H1 (cell line): ENCODE results near the gene CSNK1G3. TPM values are rescaled to one million over a fixed set of nuclear protein-coding genes. Genes with fewer than 3 reads are reported as not detected.
A peak's percentile ranks its signal among the peaks of the same experiment; 100 is the strongest.

ENCODE experiments used
- CTCF ChIA-PET: fragments of 300-600 bp; sonication (Branson Sonifier 250); formaldehyde crosslinking; loops from one replicate; lab custom pipeline; 2021; ENCODE audit not compliant: partially characterized antibody; lab: Charles Lee
- POLR2A ChIA-PET: fragments of 300-600 bp; sonication (Branson Sonifier 250); formaldehyde crosslinking; loops from one replicate; lab custom pipeline; 2021; ENCODE audit warnings: inconsistent platforms; ENCODE audit not compliant: partially characterized antibody; lab: Charles Lee
- DNase-seq, 2 experiments: peaks; one replicate each; pipeline versions ENCODE4 v3.0.0 to v3.0.0-alpha.2; 2010 to 2022; ENCODE audit warnings: low spot score in 2 of 2, low read depth in 1 of 2, mixed read lengths in 1 of 2
- FAIRE-seq: peaks from 2 replicates; lab custom pipeline; 2011; peaks lifted over from hg19 to GRCh38; lab: Jason Lieb, UNC
- H2AFZ ChIP-seq: 2 replicates; pipeline ENCODE4 v1.8.1; 2012; ENCODE audit warnings: low read length, inconsistent platforms
- H2AK5ac ChIP-seq: 2 replicates; pipeline ENCODE4 v1.6.1; 2013; ENCODE audit warnings: low read depth, low read length
- H2BK120ac ChIP-seq: replicated peaks from 2 replicates; pipeline ENCODE3; 2013; ENCODE audit warnings: low read depth, low read length, inconsistent platforms
- H2BK12ac ChIP-seq: 2 replicates; pipeline ENCODE4 v1.6.1; 2013; ENCODE audit warnings: low read depth, low read length
- H2BK15ac ChIP-seq: 2 replicates; pipeline ENCODE4 v1.6.1; 2013; ENCODE audit warnings: low read length
- H2BK20ac ChIP-seq: 2 replicates; pipeline ENCODE4 v1.6.1; 2013; ENCODE audit warnings: low read length
- H2BK5ac ChIP-seq: 2 replicates; pipeline ENCODE4 v1.6.1; 2013; ENCODE audit warnings: low read depth, low read length
- H3K14ac ChIP-seq: 2 replicates; pipeline ENCODE4 v1.6.1; 2013; ENCODE audit warnings: inconsistent platforms; ENCODE audit not compliant: insufficient read length
- H3K18ac ChIP-seq: 2 replicates; pipeline ENCODE4 v1.6.1; 2013; ENCODE audit warnings: low read length; ENCODE audit errors: extremely low read depth
- H3K23ac ChIP-seq: 2 replicates; pipeline ENCODE4 v1.6.1; 2013; ENCODE audit warnings: inconsistent platforms; ENCODE audit not compliant: insufficient read length
- H3K23me2 ChIP-seq: 2 replicates; pipeline ENCODE4 v1.6.1; 2013; ENCODE audit warnings: low read depth, low read length
- H3K27ac ChIP-seq: 2 replicates; pipeline ENCODE4 v1.6.1; 2011; ENCODE audit warnings: low read depth, low read length, inconsistent platforms
- H3K27me3 ChIP-seq, 4 experiments: replicated peaks in 1 of 4; 1 replicate in 1 of 4; 2 replicates in 3 of 4; pipeline versions ENCODE4 v1.6.1 to v1.8.1; 2011 to 2013; ENCODE audit warnings: low read length in 3 of 4, mild to moderate bottlenecking in 3 of 4, inconsistent platforms in 2 of 4, mixed read lengths in 2 of 4, moderate library complexity in 1 of 4; ENCODE audit not compliant: control insufficient read depth in 3 of 4, insufficient read depth in 3 of 4; ENCODE audit errors: extremely low read depth in 1 of 4
- H3K36me3 ChIP-seq, 4 experiments: 2 replicates each; pipeline versions ENCODE4 v1.6.1 to v1.8.1; 2011 to 2013; ENCODE audit warnings: mild to moderate bottlenecking in 4 of 4, low read length in 3 of 4, moderate library complexity in 2 of 4, control low read depth in 1 of 4, inconsistent platforms in 1 of 4; ENCODE audit not compliant: insufficient read depth in 4 of 4, control insufficient read depth in 2 of 4
- H3K4ac ChIP-seq: replicated peaks from 2 replicates; pipeline ENCODE3; 2013; ENCODE audit warnings: low read length, low read depth, mixed read lengths, inconsistent platforms; ENCODE audit not compliant: insufficient read length
- H3K4me1 ChIP-seq, 4 experiments: replicated peaks in 1 of 4; 1 replicate in 1 of 4; 2 replicates in 3 of 4; pipeline versions ENCODE4 v1.6.1 to v1.8.1; 2011 to 2013; ENCODE audit warnings: low read length in 3 of 4, inconsistent platforms in 2 of 4, mixed read lengths in 1 of 4; ENCODE audit not compliant: insufficient read depth in 4 of 4, control insufficient read depth in 3 of 4
- H3K4me2 ChIP-seq, 2 experiments: 2 replicates each; pipeline versions ENCODE4 v1.6.1 to v1.8.1; 2011 to 2013; ENCODE audit warnings: low read depth in 2 of 2, low read length in 2 of 2, control low read depth in 1 of 2, inconsistent platforms in 1 of 2, mild to moderate bottlenecking in 1 of 2; ENCODE audit not compliant: insufficient read depth in 1 of 2
- H3K4me3 ChIP-seq, 4 experiments: fragments of 200-600, 300-600 bp in 1 of 4; sonication (generic), shearing (Covaris generic), sonication (Bioruptor Twin) in 1 of 4; 2 replicates each; pipeline versions ENCODE4 v1.5.1 to v1.8.1; 2011 to 2016; ENCODE audit warnings: low read length in 4 of 4, low read depth in 3 of 4, control low read depth in 2 of 4, inconsistent platforms in 2 of 4, mild to moderate bottlenecking in 2 of 4, mixed read lengths in 1 of 4, moderate library complexity in 1 of 4; ENCODE audit not compliant: insufficient read depth in 2 of 4; ENCODE audit errors: extremely low read depth in 1 of 4
- H3K56ac ChIP-seq: replicated peaks from 2 replicates; pipeline ENCODE3; 2013; ENCODE audit warnings: low read depth, mild to moderate bottlenecking, mixed read lengths, low read length, inconsistent platforms; ENCODE audit not compliant: insufficient read length
- H3K79me1 ChIP-seq: 2 replicates; pipeline ENCODE4 v1.6.1; 2013; ENCODE audit warnings: low read depth, low read length, control low read depth
- H3K79me2 ChIP-seq, 2 experiments: 2 replicates each; pipeline versions ENCODE4 v1.6.1 to v1.8.1; 2012 to 2013; ENCODE audit warnings: low read length in 2 of 2, mild to moderate bottlenecking in 2 of 2, inconsistent platforms in 1 of 2; ENCODE audit not compliant: insufficient read depth in 2 of 2, control insufficient read depth in 1 of 2
- H3K9ac ChIP-seq, 4 experiments: replicated peaks in 1 of 4; 1 replicate in 1 of 4; 2 replicates in 3 of 4; pipeline versions ENCODE4 v1.6.1 to v1.8.1; 2011 to 2013; ENCODE audit warnings: low read depth in 3 of 4, low read length in 3 of 4, control low read depth in 2 of 4, mild to moderate bottlenecking in 2 of 4, moderate library complexity in 2 of 4, inconsistent platforms in 1 of 4; ENCODE audit errors: extremely low read depth in 1 of 4
- H3K9me3 ChIP-seq, 2 experiments: 2 replicates each; pipeline versions ENCODE4 v1.6.1 to v1.8.1; 2012 to 2013; ENCODE audit warnings: mild to moderate bottlenecking in 2 of 2, moderate library complexity in 2 of 2, control low read depth in 1 of 2, inconsistent platforms in 1 of 2, low read depth in 1 of 2, low read length in 1 of 2, mixed read lengths in 1 of 2; ENCODE audit not compliant: insufficient read depth in 2 of 2
- H4K20me1 ChIP-seq, 2 experiments: replicated peaks in 1 of 2; 2 replicates each; pipeline versions ENCODE3 to v1.8.1; 2011 to 2013; ENCODE audit warnings: inconsistent platforms in 2 of 2, low read length in 2 of 2, mild to moderate bottlenecking in 1 of 2; ENCODE audit not compliant: insufficient read depth in 2 of 2, control insufficient read depth in 1 of 2
- H4K5ac ChIP-seq: 2 replicates; pipeline ENCODE4 v1.6.1; 2013; ENCODE audit warnings: low read length, low read depth, mixed read lengths, inconsistent platforms; ENCODE audit not compliant: insufficient read length
- H4K8ac ChIP-seq: 2 replicates; pipeline ENCODE4 v1.8.0; 2013; ENCODE audit warnings: mild to moderate bottlenecking, moderate library complexity, low read length, inconsistent platforms; ENCODE audit not compliant: insufficient read depth; ENCODE audit errors: extremely low read depth
- H4K91ac ChIP-seq: replicated peaks from 2 replicates; pipeline ENCODE3; 2013; ENCODE audit warnings: low read length, mixed read lengths, inconsistent platforms; ENCODE audit not compliant: insufficient read length
- ASH2L ChIP-seq: fragments of 200-600, 300-600 bp; sonication (generic); IDR thresholded peaks from one replicate; pipeline ENCODE4 v1.7.1; 2017; ENCODE audit warnings: low read length
- GTF2F1 ChIP-seq: IDR thresholded peaks from 2 replicates; pipeline ENCODE4 v1.6.1; 2012; ENCODE audit warnings: low read depth, low read length, improper control_type of control experiment, borderline replicate concordance
- JUND ChIP-seq: IDR thresholded peaks from 2 replicates; pipeline ENCODE4 v1.6.1; 2011; ENCODE audit warnings: mild to moderate bottlenecking, improper control_type of control experiment, low read length
- RBBP5 ChIP-seq: IDR thresholded peaks from 2 replicates; pipeline ENCODE4 v1.7.1; 2012; ENCODE audit warnings: low read depth, mild to moderate bottlenecking, inconsistent platforms, low read length, moderate library complexity, borderline replicate concordance
- RNF2 ChIP-seq: fragments of 200-900, 300-1000 bp; sonication (generic); IDR thresholded peaks from 2 replicates; pipeline ENCODE4 v1.7.1; 2016; ENCODE audit warnings: borderline replicate concordance, low read depth, mild to moderate bottlenecking, antibody characterized with exemption, low read length; ENCODE audit not compliant: poor library complexity, severe bottlenecking; ENCODE audit errors: missing control alignments
- SIX5 ChIP-seq: IDR thresholded peaks from 2 replicates; pipeline ENCODE4 v1.6.1; 2011; ENCODE audit warnings: mild to moderate bottlenecking, low read depth, low read length
- SP2 ChIP-seq: IDR thresholded peaks from 2 replicates; pipeline ENCODE4 v1.6.1; 2012; ENCODE audit warnings: mild to moderate bottlenecking, low read length, inconsistent platforms
- TCF12 ChIP-seq: IDR thresholded peaks from 2 replicates; pipeline ENCODE4 v1.6.1; 2011; ENCODE audit warnings: low read depth, mild to moderate bottlenecking, low read length
- YY1 ChIP-seq: IDR thresholded peaks from 2 replicates; pipeline ENCODE4 v1.6.1; 2011; ENCODE audit warnings: low read depth, mild to moderate bottlenecking, low read length
- WGBS, 2 experiments: shearing (Covaris generic) in 1 of 2; methylation state at CpG; one replicate each; pipeline versions ENCODE4 v1.1.6 to v1.1.7; 2013 to 2015; ENCODE audit warnings: low lambda C conversion rate in 2 of 2, mixed read lengths in 2 of 2, inconsistent platforms in 1 of 2, low coverage in 1 of 2, missing lambda C conversion rate in 1 of 2; ENCODE audit not compliant: insufficient replicate concordance in 2 of 2, insufficient coverage in 1 of 2, insufficient read length in 1 of 2; ENCODE audit errors: extremely low coverage in 1 of 2, missing lambda C conversion rate in 1 of 2; 5-methylcytosine and 5-hydroxymethylcytosine counted together
- polyA plus RNA-seq, 7 experiments: library from polyadenylated mRNA; depleted of rRNA in 3 of 7; stranded (reverse) in 5 of 7; unstranded in 2 of 7; fragments of >200 nt in 5 of 7; fragments of 200-250 nt in 2 of 7; gene quantifications; 1 replicate in 5 of 7; 2 replicates in 1 of 7; 4 replicates in 1 of 7; pipeline versions ENCODE4 v1.2.1 to v1.2.3, GENCODE V29; 2011 to 2013; ENCODE audit warnings: missing spikeins in 2 of 7, mixed read lengths in 2 of 7
- total RNA-seq: library from RNA; stranded (reverse); fragmentation: NEBNext Ultra II Directional; extraction: Animal tissue kit (Norgen Biotek cat#: 25700); gene quantifications from 2 replicates; pipeline ENCODE4 v1.2.1, GENCODE V29; 2021
- TF ChIP-seq, protein P1 (sequence below), 3 experiments: IDR thresholded peaks; 1 replicate in 2 of 3; 2 replicates in 1 of 3; pipeline versions ENCODE4 v1.5.1 to v1.6.1; 2011; ENCODE audit warnings: low read length in 3 of 3, mild to moderate bottlenecking in 3 of 3, inconsistent platforms in 2 of 3, low read depth in 1 of 3, moderate library complexity in 1 of 3; ENCODE audit not compliant: insufficient read depth in 1 of 3; ENCODE audit errors: control extremely low read depth in 1 of 3

CSNK1G3 gene
- total and polyA plus RNA-seq, 2 of the 8 experiments (the other 6 are each of a cell fraction or from before 2014, with no cell fraction given) = 10.6 to 58.9 TPM

DNA sequence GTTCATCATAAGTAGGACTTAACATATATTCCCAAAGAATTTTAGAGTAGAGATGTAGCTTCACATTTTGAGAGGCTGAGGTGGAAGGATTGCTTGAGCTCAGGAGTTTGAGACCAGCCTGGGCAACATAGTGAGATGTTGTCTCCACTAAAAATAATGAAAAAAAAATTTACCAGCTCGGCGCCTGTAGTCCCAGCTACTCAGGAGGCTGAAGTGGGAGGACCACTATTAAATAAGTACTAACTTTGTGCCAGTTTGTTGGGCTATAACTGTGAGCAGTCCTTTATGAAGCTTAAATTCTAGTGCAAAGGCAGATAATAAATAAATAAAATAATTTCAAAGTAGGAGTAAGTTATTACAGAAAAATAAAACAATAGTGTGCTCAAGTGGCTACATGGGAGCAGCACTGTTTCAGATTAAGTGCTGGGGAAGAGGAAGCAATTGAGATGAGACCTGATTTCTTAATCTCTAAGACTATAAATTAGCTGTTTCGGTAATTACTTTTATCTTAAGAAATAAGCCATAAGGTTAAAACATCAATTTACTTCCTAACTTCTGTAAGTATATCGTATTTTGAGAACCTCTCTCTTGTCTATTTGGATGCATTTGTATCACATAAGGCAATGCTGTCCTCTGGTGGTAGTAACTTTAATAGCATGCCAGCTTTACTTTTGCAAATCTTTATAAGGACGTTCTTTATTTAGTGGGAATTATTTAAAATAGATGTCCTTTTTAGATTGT is 98.9 kb downstream of the CSNK1G3 start:
- WGBS, 2 experiments = 64% methylated on average over 5 of the region's 5 CpGs; no CpG with 5 or more reads in 1 of the 2 experiments
- Histone ChIP-seq H3K23ac (no peak overlapping the region), H2BK5ac (no peak overlapping the region), H3K4ac (no peak overlapping the region), H3K14ac (no peak overlapping the region), H3K23me2 (no peaks in the 10 kb centered on the region), H3K79me1 (no peaks in the 10 kb centered on the region), H2AK5ac (no peak overlapping the region), H3K9ac (no peak overlapping the region), H4K5ac (no peak overlapping the region), H2BK120ac (no peak overlapping the region), H3K4me2 (no peak overlapping the region), H4K20me1 (no peaks in the 10 kb centered on the region), H2BK15ac (no peak overlapping the region), H3K27ac (no peak overlapping the region), H3K79me2 (no peaks in the 10 kb centered on the region), H3K27me3 (no peaks in the 10 kb centered on the region), H3K18ac (no peak overlapping the region), H2BK20ac (no peak overlapping the region), H3K4me1 (no peaks in the 10 kb centered on the region), H3K56ac (no peak overlapping the region), H4K8ac (no peak overlapping the region), H3K9me3 (no peaks in the 10 kb centered on the region), H2AFZ (no peak overlapping the region), H3K36me3 (peaks cover 0 to 11% (median 4%) of the 10 kb centered on the region in 4 experiments; a peak in 3 of 8 replicates), H4K91ac (no peak overlapping the region), H3K4me3 (no peak overlapping the region), H2BK12ac (no peak overlapping the region)
- FAIRE-seq = peak; percentile 39
- CTCF ChIA-PET = interaction anchor here (0.6 to 2.4 kb wide), 26 partner anchors 11 to 1113 kb away, joined by 3 to 13 read pairs (median 4); partner anchors contain the start of gene CEP120
- POLR2A ChIA-PET = no interaction called here
- DNase-seq = no peak
- TF ChIP-seq RNF2 = no peak
- TF ChIP-seq RBBP5 = no peak
- TF ChIP-seq, protein P1, sequence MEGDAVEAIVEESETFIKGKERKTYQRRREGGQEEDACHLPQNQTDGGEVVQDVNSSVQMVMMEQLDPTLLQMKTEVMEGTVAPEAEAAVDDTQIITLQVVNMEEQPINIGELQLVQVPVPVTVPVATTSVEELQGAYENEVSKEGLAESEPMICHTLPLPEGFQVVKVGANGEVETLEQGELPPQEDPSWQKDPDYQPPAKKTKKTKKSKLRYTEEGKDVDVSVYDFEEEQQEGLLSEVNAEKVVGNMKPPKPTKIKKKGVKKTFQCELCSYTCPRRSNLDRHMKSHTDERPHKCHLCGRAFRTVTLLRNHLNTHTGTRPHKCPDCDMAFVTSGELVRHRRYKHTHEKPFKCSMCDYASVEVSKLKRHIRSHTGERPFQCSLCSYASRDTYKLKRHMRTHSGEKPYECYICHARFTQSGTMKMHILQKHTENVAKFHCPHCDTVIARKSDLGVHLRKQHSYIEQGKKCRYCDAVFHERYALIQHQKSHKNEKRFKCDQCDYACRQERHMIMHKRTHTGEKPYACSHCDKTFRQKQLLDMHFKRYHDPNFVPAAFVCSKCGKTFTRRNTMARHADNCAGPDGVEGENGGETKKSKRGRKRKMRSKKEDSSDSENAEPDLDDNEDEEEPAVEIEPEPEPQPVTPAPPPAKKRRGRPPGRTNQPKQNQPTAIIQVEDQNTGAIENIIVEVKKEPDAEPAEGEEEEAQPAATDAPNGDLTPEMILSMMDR (IDR thresholded peaks at IDR 0.05; ENCODE audit: control extremely low read depth in 1 of 3, insufficient read depth in 1 of 3, low read depth in 1 of 3, low read length in 3 of 3) = peak in 2 of 3 experiments; percentile 35 to 76; a peak in 2 of 4 replicates
- TF ChIP-seq JUND = no peak
- no peak for TF ChIP-seq TCF12
- TF ChIP-seq ASH2L = no peak
- no peak for TF ChIP-seq GTF2F1
- no peak for TF ChIP-seq SIX5
- TF ChIP-seq SP2 = 0 out of 2 replicates have a peak, but pooled peaks have one; percentile 2
- TF ChIP-seq YY1 = no peak
